HG02943 (cell line): ENCODE data around the gene STAT1.
A peak's percentile ranks its signal among the peaks of the same experiment; 100 is the strongest.

ENCODE experiments used
- ATAC-seq: cut with Tn5 transposase; IDR thresholded peaks from one replicate; pipeline ENCODE4 v1.9.1; 2021; ENCODE audit warnings: mild to moderate bottlenecking, low read depth, moderate library complexity; ENCODE audit not compliant: unreplicated experiment

The STAT1 gene

DNA sequence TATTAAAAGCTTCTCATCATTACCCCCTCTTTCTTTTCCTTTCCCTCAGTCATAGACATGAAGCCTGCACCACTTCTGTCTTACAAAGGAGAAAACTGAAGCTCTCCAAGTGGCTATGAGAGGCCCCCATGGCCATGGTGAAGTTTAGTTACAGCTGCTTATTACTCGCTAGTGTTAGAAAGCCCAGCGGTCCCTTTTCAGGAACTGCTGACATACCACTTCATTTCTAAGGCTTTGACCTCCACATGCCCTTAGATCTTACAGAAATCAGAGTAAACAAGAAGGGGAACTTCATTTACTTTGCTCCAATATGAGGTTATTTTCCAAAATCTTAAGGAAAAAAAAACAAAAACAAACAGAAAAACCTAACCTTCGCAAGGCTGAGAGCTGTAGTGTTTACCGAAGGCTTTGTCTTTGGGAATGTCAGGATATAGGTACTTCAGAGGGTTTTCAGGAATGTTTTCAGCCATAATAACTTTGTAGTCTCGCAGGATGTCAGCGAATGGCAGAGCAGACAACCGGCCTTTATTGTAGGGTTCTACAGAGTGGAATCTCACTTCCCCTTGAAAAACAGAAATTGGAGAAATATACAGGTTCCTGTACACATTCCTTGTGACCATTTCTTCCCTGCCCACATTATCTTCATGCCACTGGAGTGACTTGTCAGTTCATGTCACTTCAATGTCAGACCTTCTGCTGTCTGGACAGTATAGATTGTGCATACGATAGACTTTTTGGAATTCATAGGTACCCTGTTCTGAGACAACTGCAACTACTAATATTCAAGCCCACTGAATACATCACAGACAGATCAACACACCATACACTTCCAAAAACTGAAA, 18.8 kb upstream of the STAT1 start:
- ATAC-seq, result no peak

DNA sequence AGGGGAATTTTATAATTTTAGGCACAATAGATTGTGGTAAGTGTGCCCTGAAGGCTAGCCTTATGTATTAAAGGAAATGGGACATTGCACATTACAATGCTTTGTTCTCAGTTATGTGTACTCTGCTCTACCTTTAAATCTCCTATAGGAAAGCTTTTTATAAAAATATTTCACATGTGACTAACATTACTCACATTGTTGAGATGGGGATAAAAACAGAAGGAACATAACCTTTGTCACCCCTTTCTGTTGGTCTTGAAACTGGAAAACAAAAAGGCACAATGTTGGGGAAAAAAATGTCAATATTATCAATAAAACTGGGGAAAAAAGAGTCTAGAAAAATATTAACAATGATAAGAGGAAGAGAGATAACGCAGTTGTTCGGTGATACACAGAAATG, 17.3 kb upstream of the STAT1 start:
- ATAC-seq, result no peak

DNA sequence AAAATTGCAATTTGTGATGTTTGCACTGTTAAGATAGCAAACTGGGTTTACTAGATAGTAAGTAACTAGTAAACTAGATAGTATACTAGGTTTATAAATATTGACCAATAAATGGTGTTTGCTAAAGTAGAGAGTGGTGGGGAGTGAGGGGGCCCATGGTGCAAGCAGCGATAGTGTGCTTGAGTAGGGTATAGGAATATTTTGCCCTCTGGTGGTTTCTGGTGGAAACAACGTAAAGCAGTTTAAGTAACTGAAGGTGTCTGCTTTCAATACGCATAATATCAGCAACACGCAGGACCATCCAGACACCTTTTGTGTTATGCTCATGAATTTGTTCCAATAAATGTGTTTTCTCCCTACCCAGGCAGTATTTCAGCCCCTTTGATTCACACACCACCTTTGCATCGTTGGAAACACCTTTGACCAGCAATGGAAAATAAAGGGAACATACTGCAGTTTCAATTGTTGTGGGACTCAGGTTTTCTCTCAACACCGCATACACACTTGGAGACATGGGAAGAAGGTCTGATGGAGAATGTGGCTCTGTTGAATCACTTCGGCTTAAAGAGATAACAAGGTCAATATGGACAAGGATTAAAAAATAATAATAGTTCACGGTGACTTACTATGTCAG, 16.7 kb upstream of the STAT1 start:
- ATAC-seq, result peak; percentile 92

DNA sequence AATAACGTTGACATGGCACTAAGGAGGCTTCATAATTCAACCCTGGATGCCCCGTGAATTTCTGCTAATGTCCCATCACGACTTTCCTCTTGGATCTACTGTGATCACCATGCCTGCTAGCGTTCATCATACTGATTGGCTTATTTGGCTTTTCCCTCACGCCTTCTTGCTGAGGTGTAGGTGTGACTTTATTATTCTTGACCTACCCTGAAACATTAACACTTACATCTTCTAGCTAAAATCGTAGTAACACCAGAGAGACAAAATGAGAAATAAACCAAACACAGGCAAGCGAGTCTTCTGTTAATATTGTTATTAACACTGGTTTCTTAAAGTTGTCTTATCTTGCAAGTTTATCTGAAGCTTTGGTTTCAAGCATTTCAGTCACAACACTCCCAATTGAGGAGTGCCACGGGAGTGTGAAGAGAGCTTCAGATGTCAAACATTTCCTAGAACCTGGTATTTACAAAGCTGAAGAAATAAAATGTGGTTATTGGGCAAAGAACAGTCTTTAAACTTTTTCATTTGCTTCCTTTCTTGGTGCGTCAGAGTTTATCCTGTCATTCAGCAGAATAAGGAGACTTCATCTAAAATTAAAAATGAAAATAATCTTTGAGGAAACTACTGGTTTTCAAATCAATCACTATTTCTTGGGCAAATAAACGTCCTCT, 15.4 kb upstream of the STAT1 start:
- ATAC-seq, result no peak

GRCh38 chr2:191026377-191026776, 12.4 kb upstream of the STAT1 start:
- no peak for ATAC-seq

GRCh38 chr2:191025135-191025534, 11.2 kb upstream of the STAT1 start:
- ATAC-seq, result no peak

- no peak for ATAC-seq
Observed at GRCh38 chr2:191023235-191023679, 9.3 kb upstream of the STAT1 start.

- peak; percentile 21 for ATAC-seq
Observed at GRCh38 chr2:191020742-191021381, 6.9 kb upstream of the STAT1 start.

DNA sequence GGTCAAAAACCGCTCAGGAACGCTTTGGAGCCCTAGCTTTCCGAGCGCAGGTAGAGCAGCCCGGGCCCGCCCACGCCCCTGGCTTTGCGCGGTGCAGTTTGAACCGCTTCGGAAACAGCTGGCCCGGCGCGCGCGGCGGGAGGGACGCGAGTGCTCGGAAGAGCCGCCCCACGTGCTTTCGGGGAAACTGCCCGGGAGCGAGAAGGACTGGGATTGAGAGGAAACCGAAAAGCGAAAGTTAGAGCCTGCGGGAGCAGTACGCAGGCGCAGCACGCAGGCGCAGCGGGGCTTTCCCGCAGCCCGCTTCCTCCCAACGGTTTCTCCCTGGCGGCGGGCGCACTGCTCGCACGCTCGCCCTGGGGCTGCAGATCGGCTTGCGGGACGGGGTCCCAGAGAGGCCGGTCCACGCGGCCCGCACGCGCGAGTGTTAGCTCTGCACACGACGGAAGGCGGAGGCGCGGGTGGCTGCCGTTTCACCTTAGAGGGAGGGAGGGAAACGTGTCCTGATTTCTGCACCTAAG, 6.3 kb upstream of the STAT1 start:
- ATAC-seq, result peak; percentile 66

DNA sequence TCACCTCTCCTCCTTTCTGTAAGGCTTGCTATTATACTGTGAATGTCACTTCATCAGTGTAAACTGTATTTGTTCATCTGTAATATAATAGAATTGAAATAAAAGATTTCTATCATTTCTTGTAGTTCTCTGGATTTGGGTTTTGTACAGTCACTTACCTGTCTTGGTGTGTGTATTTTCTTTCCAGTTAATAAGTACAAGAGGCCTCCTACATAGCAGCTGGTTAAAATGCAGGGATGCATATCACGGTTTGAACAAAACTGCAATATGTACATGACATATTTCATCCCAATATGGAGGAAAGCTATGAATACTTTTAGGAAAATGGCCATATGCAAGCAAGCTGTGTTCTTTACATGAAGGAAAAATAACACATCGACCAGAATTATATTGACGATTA, 5.4 kb upstream of the STAT1 start:
- ATAC-seq, result no peak

DNA sequence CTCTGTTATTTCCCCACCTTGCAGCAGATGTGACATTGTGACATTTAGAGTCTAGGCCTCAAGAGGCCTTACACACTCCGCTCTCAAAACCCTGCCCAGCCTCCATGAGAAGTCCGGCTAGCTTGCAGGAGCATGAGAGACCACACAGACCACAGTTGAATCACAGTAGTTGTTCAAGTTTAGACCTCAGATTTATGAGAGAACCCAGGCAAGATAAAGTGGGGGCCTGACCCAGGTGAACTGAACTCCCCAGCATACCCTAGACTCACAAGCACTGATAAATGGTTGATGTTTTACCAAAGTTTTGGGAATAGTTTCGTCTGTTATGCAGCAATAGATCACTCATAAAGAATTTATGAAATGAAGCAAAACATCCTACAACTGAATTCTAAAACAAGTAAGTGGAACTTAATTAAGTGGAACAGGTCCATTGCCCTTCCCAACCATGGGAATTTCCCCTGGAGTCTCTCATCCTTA, 4.7 kb upstream of the STAT1 start:
- no peak for ATAC-seq

DNA sequence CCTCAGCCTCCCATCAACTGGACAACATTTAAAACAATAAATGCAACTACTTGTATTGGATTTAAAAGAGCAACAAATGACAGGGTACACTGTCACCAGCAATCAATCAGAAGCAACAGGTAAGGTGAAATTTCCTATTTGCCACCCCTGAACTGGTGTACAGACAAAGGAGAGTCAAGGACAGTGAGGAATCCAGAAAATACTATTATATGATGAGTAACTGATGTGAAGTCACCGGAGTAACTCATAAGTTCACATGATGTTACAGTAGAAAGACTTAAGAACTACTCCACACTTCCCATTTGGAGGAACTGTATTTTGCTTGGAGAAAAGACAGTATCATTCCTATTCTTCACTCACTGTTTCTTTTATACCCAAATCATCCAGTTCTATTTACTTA, 4.1 kb upstream of the STAT1 start:
- ATAC-seq, result no peak

DNA sequence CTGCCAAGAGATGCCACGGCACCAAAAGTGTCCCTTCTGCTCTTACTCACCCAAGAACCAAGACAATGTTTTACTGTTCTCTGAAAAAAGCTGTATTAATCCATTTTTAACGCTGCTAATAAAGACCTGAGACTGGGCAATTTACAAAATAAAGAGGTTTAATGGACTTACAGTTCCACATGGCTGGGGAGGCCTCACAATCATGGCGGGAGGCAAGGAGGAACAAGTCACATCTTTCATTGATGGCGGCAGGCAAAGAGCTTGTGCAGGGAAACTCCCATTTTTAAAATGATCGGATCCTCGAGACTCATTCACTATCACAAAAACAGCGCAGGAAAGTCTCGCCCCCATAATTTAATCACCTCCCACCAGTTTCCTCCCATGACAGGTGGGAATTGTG, 1.9 kb upstream of the STAT1 start:
- ATAC-seq, result no peak

GRCh38 chr2:191015239-191015638, 1.3 kb upstream of the STAT1 start:
- no peak for ATAC-seq

- no peak for ATAC-seq
Observed at GRCh38 chr2:191014653-191015020, 666 bp upstream of the STAT1 start.

- no peak for ATAC-seq
Observed at GRCh38 chr2:191013682-191013931, 364 bp downstream of the STAT1 start.

DNA sequence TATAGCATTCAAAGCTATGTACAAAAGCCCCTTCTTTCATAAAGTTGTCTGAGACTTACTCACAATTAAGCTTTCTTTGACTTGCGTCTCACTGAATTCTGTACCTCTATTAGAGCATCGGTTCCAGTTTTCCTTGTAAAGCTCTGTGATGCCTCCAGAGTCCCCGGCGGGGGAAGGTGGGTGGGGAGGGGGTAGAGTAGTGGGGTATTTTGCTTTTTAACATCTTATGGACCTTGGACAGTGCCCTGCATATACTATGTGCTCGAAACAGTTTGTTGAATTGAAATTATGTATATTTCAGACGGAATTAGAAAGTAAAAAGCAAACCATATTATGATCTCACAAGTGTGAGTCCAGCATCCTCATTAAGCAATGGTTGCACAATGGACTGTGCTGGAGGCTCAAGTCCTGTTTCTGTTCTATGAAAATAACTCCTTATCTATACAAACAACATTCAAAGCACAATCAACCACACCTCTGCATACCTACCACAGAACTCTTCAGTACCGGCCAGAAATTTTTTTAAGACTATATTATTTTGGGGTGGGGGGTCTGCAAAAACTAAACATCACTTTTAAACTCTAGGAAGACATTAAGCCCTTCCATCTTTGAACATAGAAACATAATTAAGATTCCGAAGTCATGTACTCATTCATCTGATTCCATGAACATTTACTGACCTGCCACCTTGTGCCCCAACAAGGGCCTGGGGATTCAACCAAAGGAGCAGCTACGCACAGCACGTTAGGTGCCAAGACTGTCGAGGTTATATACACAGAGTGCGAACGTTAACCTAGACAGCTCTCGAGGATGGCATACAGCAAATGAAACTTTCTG, 908 bp downstream of the STAT1 start:
- peak; percentile 3 for ATAC-seq

GRCh38 chr2:191012346-191012745, 1.6 kb downstream of the STAT1 start:
- no peak for ATAC-seq

DNA sequence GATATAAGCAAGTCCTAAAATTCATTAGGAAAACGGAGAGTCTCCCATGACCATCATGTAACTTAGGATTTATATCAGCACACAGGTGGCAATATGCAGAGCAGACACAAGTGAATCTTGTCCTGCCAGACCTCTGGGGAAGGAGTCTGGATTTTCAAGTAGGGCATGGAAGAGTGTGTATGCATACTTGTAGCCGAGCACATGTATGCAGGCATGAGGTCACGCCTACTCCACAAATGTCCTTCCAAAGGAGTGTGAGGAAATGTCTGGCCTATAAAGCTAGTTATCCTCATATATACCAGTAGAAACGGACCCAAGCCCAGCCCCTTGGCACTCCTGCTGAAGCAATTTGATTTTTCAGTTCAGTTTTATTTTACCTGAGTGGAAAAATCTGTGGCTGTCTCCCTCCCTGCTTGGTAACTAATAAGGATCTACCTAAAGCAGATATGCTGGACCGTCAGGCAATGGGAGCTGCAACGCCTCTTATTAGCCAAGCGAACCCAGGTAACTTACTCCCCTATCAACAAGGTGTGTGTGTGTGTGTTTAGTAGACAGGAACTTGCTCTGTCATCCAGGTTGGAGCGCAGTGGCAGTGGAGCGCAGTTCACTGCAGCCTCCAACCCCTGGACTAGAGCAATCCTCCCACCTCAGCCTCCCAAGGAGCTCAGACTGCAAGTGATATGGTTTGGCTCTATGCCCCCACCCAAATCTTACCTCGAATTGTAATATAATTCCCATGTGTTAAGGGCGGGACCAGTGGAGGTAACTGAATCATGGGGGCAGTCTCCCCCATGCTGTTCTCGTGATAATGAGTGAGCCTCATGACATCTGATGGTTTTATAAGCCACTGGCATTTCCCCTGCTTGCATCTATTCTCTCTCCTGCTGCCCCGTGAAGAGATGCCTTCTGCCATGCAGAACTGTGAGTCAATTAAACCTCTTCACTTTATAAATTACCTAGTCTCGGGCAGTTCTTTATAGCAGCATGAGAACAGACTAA, 2.8 kb downstream of the STAT1 start:
- no peak for ATAC-seq
